WI38 (cell line): ENCODE measurements around the gene EYA2.
"Not testable (repeated sequence)": the region's sequence is repeated elsewhere in the genome, so short reads cannot be mapped to it uniquely, and the experiment has no call there.

Source experiments
- H3K4me3 ChIP-seq: 2 replicates; pipeline ENCODE4 v1.5.1; 2011; ENCODE audit warnings: low read depth, mild to moderate bottlenecking, control low read depth, low read length
- TF ChIP-seq, protein P1 (sequence below): IDR thresholded peaks from 2 replicates; pipeline ENCODE4 v1.5.1; 2012; ENCODE audit warnings: low read depth, mild to moderate bottlenecking, control low read depth, low read length

EYA2 gene

DNA sequence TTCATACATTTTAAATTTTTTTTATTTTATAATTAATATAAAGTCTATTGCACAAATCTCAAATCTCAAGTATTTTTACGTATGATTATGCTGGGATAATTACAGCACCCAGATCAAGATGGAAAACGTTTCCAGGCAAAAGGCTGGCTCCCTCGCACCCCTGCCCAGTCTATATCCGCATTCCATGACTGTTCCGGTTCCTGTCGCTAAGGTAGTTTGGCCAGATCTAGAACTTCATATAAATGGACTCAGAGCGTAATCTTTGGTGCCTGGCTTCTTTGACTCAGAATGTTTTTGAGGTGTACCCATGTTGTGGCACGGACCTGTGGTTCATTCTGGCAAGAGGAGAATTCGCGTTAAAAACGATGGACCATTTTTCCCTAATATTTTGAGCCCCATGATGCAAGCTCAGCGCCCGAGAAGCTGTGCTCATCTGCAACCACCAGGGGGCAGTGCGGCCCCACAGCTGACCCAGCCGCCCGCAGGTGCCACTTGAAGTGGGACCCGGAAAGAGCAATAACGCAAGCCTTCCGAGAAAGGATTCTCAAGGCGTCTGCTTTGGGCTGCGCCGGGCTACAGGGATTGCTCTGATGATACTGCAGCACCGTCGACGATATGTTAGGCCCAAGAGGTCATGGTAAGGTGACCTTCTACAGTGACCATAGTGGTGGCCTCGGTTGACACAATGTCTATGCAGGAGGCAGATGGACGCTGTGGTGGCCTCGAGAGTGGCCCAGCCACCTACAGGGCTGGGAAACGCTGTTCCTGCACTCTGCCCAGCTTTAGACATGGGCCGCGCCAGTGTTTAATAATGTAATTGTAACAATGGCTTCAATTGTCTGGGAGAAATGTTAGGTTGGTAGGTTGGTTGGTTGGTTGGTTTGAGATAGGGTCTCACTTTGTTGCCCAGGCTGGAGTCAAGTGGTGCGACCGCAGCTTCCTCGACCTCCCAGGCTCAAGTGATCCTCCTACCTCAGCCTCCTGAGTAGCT lies 301.7 kb downstream of the EYA2 start:
- TF ChIP-seq, protein P1, sequence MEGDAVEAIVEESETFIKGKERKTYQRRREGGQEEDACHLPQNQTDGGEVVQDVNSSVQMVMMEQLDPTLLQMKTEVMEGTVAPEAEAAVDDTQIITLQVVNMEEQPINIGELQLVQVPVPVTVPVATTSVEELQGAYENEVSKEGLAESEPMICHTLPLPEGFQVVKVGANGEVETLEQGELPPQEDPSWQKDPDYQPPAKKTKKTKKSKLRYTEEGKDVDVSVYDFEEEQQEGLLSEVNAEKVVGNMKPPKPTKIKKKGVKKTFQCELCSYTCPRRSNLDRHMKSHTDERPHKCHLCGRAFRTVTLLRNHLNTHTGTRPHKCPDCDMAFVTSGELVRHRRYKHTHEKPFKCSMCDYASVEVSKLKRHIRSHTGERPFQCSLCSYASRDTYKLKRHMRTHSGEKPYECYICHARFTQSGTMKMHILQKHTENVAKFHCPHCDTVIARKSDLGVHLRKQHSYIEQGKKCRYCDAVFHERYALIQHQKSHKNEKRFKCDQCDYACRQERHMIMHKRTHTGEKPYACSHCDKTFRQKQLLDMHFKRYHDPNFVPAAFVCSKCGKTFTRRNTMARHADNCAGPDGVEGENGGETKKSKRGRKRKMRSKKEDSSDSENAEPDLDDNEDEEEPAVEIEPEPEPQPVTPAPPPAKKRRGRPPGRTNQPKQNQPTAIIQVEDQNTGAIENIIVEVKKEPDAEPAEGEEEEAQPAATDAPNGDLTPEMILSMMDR: peak; percentile 94
- no peak overlapping the region for H3K4me3 ChIP-seq

DNA sequence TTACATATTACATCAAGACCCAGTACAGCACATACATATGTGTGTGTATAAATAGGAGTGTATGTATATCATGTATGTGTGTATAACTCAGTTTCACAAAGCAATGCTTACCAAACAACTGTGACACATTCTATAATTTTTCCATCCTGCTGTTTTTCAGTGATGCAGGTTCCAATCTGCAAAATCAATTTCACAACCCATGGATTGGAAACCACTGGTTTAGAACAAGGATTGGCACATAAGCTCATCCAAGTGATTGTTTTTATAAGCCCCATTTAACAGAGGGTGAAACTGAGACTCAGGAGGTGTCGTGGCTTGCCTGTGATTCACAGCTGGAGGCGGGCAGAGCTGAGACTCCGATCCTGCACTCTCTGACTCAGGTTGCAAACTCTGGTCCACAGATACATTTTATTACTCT lies 303.6 kb downstream of the EYA2 start:
- H3K4me3 ChIP-seq: no peak overlapping the region
- TF ChIP-seq, protein P1: no peak

DNA sequence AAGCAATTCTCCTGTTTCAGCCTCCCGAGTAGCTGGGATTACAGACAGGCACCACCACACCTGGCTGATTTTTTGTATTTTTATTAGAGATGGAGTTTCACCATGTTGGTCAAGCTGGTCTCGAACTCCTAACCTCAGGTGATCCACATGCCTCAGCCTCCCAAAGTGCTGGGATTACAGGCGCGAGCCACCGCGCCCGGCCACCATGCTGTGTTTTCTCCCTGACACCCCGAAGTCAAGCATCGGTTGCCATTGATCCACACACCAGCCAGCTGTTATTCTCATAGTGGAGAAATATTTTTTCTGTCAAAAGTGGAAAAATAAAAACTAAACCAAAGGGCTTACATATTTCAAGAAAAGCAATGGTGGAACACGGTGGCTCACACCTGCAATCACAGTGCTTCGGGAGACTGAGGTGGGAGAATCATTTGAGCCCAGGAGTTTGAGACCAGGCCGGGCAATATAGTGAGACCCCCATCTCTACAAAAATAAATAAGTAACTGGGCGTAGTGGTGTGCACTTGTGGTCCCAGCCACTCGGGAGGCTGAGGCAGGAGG lies 304.4 kb downstream of the EYA2 start:
- TF ChIP-seq, protein P1: no peak
- no peak overlapping the region for H3K4me3 ChIP-seq

DNA sequence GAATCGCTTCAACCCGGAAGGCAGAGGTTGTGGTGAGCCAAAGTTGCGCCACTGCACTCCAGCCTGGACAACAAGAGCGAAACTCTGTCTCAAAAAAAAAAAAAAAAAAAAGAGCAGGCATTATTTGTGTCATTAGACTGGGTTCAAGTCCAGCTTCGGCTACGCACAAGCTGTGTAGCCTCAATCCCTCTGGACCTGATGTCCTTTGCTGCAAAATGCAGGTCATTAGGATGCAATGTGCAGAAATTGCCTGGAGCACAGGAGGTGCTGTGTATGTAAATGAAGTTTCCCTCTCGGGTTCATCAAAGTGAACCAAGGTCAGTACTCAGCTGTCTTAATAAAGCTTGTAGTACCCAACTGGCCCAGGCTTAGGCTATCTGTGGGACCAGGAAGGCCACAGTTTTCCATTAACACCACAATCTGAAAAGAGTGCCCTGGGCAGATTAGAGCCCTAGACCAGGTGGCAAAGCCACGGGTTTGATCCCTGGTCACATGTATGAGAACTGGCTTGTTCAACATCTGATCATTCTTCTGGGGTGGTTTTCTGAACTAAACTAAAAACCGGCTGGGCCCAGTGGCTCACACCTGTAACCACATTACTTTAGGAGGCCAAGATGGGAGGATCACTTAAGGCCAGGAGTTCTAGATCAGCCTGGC lies 306.6 kb downstream of the EYA2 start:
- TF ChIP-seq, protein P1: no peak
- no peak overlapping the region for H3K4me3 ChIP-seq

DNA sequence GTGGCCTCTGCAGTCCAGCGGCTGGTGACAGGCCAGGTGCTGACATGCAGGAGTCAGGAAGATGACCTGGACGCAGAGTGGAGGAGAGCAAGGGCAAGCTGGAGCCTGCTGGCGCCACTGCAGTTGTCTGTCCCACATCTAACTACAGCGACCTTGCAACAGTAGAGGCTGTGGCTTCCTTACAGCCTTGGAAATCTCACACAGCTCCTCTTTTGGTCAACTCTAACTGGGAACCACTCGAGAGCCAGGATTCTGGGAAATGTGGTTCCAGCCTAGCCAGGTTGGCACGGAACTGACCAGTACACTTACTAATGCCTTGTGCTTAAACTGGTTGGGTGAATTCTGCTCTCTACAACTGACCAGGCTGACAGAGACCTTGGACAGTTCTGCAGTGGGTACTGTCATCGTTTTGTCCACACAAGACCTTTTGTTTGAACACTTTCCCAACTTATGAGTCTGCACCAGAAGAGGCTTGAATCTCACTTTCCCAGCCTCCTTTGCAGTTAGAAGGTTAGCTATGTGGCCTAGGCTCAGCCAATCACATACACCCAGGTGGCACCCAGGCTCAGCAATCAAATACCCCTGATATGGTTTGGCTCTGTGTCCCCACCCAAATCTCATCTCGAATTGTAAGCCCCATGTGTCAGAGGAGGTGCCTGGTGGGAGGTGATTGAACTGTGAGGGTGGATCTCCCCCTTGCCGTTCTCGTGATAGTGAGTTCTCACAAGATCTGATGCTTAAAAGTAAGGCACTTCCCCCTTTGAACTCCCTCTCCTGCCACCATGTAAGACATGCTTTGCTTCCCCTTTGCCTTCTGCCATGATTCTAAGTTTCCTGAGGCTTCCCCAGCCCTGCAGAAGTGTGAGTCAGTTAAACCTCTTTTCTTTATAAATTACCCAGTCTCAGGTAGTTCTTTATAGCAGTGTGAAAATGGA lies 308.4 kb downstream of the EYA2 start:
- TF ChIP-seq, protein P1: no peak
- no peak overlapping the region for H3K4me3 ChIP-seq

DNA sequence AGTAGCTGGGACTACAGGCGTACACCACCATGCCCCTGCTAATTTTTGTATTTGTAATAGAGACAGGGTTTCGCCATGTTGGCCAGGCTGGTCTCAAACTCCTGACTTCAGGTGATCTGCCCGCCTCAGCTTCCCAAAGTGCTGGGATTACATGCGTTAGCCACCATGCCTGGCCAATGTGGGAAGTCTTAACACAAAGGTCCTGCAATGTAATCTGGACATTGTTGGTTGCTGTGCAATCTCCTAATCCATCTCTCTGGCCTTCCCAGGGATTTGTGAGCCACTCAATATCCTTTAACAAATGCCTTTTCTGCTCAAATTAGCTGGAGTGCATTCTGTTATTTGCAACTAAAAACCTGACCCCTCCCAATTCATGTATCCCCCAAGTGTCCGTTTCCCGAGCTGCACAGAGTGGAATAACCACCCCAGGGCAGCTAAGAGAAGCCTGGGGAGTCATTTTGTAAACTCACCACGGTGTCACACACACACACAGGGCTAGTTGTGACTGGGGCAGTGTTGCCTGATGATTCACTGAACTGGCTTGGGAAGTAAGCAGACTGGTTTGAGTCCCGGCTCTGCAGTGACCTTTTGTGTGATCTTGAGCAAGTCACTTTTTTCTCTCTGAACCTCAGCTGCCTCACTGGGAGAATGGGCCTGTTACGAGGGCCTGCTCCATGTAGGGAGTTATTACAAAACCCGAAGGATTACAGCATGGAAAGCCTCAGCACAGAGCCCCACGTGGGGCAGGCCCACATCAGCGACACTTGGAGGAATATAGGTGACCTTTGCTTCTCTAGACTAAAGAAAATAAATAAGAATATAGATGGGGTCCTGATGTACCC lies 309.6 kb downstream of the EYA2 start:
- TF ChIP-seq, protein P1: no peak
- H3K4me3 ChIP-seq: no peak overlapping the region

DNA sequence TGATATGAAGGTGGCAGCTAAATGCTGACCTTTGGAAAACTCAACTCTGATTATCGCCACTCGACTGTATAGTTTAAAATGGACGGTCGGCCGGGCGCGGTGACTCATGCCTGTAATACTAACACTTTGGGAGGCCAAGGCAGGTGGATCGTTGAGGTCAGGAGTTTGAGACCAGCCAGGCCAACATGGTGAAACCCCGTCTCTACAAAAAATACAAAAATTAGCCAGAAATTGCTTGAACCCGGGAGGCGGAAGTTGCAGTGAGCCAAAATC lies 310.1 kb downstream of the EYA2 start:
- H3K4me3 ChIP-seq: not testable (repeated sequence)
